Skeletal muscle satellite cell (primary cell): ENCODE measurements around the gene CHRM5.
"Not testable (repeated sequence)": the region's sequence is repeated elsewhere in the genome, so short reads cannot be mapped to it uniquely, and the experiment has no call there.

ENCODE experiments used
- H3K27me3 ChIP-seq: 2 replicates; pipeline ENCODE4 v1.7.0; 2013; ENCODE audit warnings: low read length; ENCODE audit not compliant: control insufficient read depth, insufficient read depth
- H3K36me3 ChIP-seq: 2 replicates; pipeline ENCODE4 v1.7.0; 2013; ENCODE audit warnings: mild to moderate bottlenecking, control low read depth, low read length; ENCODE audit not compliant: insufficient read depth
- H3K4me1 ChIP-seq: 2 replicates; pipeline ENCODE4 v1.7.0; 2013; ENCODE audit warnings: low read length; ENCODE audit not compliant: control insufficient read depth, insufficient read depth
- H3K4me2 ChIP-seq: 2 replicates; pipeline ENCODE4 v1.7.0; 2013; ENCODE audit warnings: mild to moderate bottlenecking, low read length
- H3K4me3 ChIP-seq: 2 replicates; pipeline ENCODE4 v1.7.0; 2013; ENCODE audit warnings: low read length
- H3K9ac ChIP-seq: 2 replicates; pipeline ENCODE4 v1.7.0; 2013; ENCODE audit warnings: mild to moderate bottlenecking, low read depth, low read length, moderate library complexity
- H3K9me3 ChIP-seq: replicated peaks from 2 replicates; pipeline ENCODE4 v1.7.0; 2013; ENCODE audit warnings: mild to moderate bottlenecking, control low read depth, low read length

The CHRM5 gene

GRCh38 chr15:33995666-33996065, 27.4 kb downstream of the CHRM5 start:
- not testable (repeated sequence) for H3K4me1 ChIP-seq, H3K36me3 ChIP-seq, H3K9me3 ChIP-seq

DNA sequence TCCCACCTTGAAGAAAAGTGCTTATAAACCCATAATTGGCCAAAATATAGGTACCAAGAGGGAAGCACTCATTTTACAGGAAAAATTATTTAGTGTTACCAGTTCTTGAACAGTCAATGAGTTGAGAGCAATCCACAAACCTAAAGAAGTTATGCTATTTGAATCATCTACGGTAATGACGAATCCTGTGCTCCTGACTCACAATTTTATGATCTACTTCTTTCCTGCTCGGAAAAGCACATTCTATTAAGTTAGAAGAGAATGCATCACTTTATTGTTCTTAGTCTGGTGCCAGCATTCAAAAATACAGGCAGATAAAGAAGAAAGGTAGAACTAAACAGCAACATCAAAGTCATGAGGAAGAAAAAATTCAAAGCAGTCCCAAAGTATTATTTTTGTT, 33.2 kb downstream of the CHRM5 start:
- peaks cover 16% of the 10 kb centered on the region for H3K4me1 ChIP-seq
- H3K4me2 ChIP-seq = peak overlapping the region; percentile 52
- no peaks in the 10 kb centered on the region for H3K9me3 ChIP-seq
- no peaks in the 10 kb centered on the region for H3K27me3 ChIP-seq
- H3K9ac ChIP-seq = peak overlapping the region; percentile 52
- H3K4me3 ChIP-seq = peak overlapping the region; percentile 33
- no peaks in the 10 kb centered on the region for H3K36me3 ChIP-seq

More at GRCh38 chr15:33995666-33996065, 27.4 kb downstream of the CHRM5 start:
- H3K4me2 ChIP-seq, H3K9ac ChIP-seq, H3K4me3 ChIP-seq, H3K27me3 ChIP-seq: not testable (repeated sequence)

DNA sequence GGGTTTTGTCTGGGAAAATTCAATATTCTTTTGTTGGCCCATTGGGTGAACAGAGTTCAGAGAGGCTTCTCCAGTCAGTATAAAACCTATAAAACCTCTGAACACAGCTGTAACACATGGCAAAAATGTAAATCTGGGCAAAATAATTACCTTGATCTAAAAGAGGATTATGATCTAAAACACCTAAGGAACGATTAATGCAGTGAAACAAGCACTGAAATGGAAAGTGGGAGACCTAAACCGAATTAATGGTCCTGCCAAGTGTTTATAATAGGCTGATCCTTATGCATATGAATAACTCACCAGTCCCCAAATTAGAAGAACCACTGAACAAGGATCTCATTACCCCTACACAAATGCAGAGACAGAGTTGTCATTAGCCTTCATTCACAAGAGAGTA, 38.1 kb downstream of the CHRM5 start:
- Histone ChIP-seq H3K9ac (no peak overlapping the region), H3K36me3 (no peaks in the 10 kb centered on the region), H3K4me3 (no peak overlapping the region), H3K27me3 (no peaks in the 10 kb centered on the region), H3K9me3 (no peaks in the 10 kb centered on the region), H3K4me2 (no peak overlapping the region), H3K4me1 (peaks cover 13% of the 10 kb centered on the region)

- Histone ChIP-seq H3K36me3 (no peaks in the 10 kb centered on the region), H3K4me1 (peaks cover 4% of the 10 kb centered on the region), H3K4me2 (no peak overlapping the region), H3K27me3 (no peaks in the 10 kb centered on the region), H3K4me3 (no peak overlapping the region), H3K9ac (no peak overlapping the region), H3K9me3 (no peaks in the 10 kb centered on the region)
These were observed 41.4 kb downstream of the CHRM5 start for GRCh38 chr15:34009656-34010055.

GRCh38 chr15:34010921-34011320, 42.6 kb downstream of the CHRM5 start:
- no peak overlapping the region for H3K4me2 ChIP-seq
- no peaks in the 10 kb centered on the region for H3K36me3 ChIP-seq
- no peaks in the 10 kb centered on the region for H3K9me3 ChIP-seq
- peaks cover 4% of the 10 kb centered on the region for H3K4me1 ChIP-seq
- no peaks in the 10 kb centered on the region for H3K27me3 ChIP-seq
- H3K9ac ChIP-seq = no peak overlapping the region
- H3K4me3 ChIP-seq = no peak overlapping the region

- Histone ChIP-seq H3K4me2 (peak overlapping the region; percentile 55), H3K9ac (peak overlapping the region; percentile 36), H3K4me1 (peaks cover 4% of the 10 kb centered on the region)
These were observed 43.2 kb downstream of the CHRM5 start for GRCh38 chr15:34011481-34011880.

GRCh38 chr15:34012461-34013028, 44.2 kb downstream of the CHRM5 start:
- H3K4me1 ChIP-seq = peaks cover 4% of the 10 kb centered on the region
- H3K9me3 ChIP-seq = no peaks in the 10 kb centered on the region
- no peaks in the 10 kb centered on the region for H3K36me3 ChIP-seq
- no peaks in the 10 kb centered on the region for H3K27me3 ChIP-seq
- H3K9ac ChIP-seq = no peak overlapping the region
- no peak overlapping the region for H3K4me3 ChIP-seq
- no peak overlapping the region for H3K4me2 ChIP-seq

More at GRCh38 chr15:34011481-34011880, 43.2 kb downstream of the CHRM5 start:
- H3K4me3 ChIP-seq = no peak overlapping the region
- H3K27me3 ChIP-seq = no peaks in the 10 kb centered on the region
- no peaks in the 10 kb centered on the region for H3K36me3 ChIP-seq
- no peaks in the 10 kb centered on the region for H3K9me3 ChIP-seq

- Histone ChIP-seq H3K36me3 (no peaks in the 10 kb centered on the region), H3K4me2 (no peak overlapping the region), H3K27me3 (no peaks in the 10 kb centered on the region), H3K4me1 (peaks cover 4% of the 10 kb centered on the region), H3K9ac (no peak overlapping the region), H3K4me3 (no peak overlapping the region), H3K9me3 (no peaks in the 10 kb centered on the region)
These were observed 45.4 kb downstream of the CHRM5 start for GRCh38 chr15:34013746-34014145.

DNA sequence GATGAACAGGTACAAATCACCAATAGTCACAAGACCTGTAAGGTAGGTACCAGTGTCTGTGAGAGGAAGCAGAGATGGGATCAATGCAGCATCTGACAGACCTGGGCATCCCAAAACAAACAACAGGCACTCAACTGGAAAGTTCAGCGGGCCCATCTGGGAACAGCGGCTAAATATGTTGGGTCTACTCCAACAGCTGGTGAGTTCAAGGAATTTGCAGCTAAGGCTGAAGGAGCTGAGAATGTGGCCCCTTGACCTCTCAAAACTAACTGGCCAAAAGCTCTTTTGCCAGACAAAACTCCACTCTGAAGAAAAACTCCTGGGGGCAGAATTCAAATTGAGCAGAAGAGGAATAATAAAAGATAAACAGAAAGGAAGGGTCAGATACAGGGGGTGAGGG, 46.3 kb downstream of the CHRM5 start:
- Histone ChIP-seq H3K27me3 (no peaks in the 10 kb centered on the region), H3K4me1 (peaks cover 4% of the 10 kb centered on the region), H3K9ac (no peak overlapping the region)

GRCh38 chr15:34018021-34018645, 49.8 kb downstream of the CHRM5 start:
- H3K27me3 ChIP-seq = no peaks in the 10 kb centered on the region
- H3K4me1 ChIP-seq = no peaks in the 10 kb centered on the region
- H3K9ac ChIP-seq = no peak overlapping the region
- no peaks in the 10 kb centered on the region for H3K36me3 ChIP-seq
- no peak overlapping the region for H3K4me2 ChIP-seq
- H3K9me3 ChIP-seq = no peaks in the 10 kb centered on the region
- H3K4me3 ChIP-seq = no peak overlapping the region

More for the DNA sequence above, 46.3 kb downstream of the CHRM5 start:
- H3K9me3 ChIP-seq = no peaks in the 10 kb centered on the region
- H3K4me3 ChIP-seq = no peak overlapping the region
- no peaks in the 10 kb centered on the region for H3K36me3 ChIP-seq
- H3K4me2 ChIP-seq = no peak overlapping the region

GRCh38 chr15:34018738-34019137, 50.4 kb downstream of the CHRM5 start:
- not testable (repeated sequence) for H3K36me3 ChIP-seq, H3K4me1 ChIP-seq, H3K9me3 ChIP-seq, H3K9ac ChIP-seq, H3K27me3 ChIP-seq, H3K4me3 ChIP-seq, H3K4me2 ChIP-seq

DNA sequence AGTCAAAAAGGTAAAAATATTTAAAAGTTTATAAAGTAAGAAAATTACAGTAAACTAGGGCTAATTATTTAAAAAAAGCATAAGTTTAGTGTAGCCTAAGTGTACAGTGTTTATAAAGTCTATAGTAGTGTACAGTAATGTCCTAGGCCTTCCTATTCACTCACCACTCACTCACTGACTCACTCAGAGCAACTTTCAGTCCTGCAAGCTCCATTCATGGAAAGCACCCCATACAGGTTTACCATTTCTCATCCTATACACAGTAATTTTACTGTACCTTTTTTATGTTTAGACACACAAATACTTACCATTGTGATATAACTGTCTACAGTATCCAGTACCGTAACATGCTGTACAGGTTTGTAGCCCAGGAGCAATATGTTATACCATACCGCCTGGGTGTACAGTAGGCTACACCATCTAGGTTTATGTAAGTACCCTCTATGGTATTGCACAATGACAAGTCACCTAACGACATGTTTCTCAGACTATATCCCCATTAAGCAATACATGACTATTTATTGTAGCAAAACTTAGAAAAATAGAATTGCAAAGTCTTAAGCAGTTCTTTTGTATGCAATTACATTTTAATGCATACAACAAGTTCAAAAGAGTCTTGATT, 51.2 kb downstream of the CHRM5 start:
- no peaks in the 10 kb centered on the region for H3K9me3 ChIP-seq
- H3K4me1 ChIP-seq = no peaks in the 10 kb centered on the region
- no peak overlapping the region for H3K4me3 ChIP-seq
- no peaks in the 10 kb centered on the region for H3K27me3 ChIP-seq
- no peak overlapping the region for H3K4me2 ChIP-seq
- H3K36me3 ChIP-seq = no peaks in the 10 kb centered on the region
- H3K9ac ChIP-seq = no peak overlapping the region
